ENCODE results near the gene FSTL3.

DNA sequence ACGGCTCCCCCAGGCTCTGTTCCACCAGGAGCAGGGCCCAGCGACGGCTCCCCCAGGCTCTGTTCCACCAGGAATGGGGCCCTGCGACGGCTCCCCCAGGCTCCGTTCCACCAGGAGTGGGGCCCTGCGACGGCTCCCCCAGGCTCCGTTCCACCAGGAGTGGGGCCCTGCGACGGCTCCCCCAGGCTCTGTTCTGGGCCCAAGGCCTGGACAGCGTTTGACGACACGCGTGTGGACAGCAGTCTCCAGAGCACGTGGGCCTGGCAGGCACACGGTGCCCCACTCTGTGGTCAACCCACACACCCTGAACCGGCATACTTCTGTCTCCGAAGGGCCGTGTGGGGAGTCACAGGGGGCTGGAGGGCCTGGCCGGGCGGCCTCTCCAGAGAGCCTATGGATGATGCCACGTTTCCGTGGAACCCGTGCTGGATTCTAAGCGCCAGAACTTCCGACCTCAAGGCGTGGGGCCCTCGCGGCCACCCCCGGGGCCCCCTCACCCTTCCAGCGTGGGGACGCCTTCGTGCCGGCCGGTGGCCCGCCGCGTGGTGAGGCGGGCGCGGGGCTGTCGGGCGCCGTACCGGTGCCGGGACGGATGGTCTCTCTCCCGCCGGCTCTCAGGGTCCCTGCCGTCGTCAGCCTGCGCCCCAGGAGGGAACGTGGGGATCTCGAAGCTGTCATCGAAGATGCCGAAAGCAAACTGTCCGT is 24.9 kb upstream of the FSTL3 start:
- TF ChIP-seq, protein P1, sequence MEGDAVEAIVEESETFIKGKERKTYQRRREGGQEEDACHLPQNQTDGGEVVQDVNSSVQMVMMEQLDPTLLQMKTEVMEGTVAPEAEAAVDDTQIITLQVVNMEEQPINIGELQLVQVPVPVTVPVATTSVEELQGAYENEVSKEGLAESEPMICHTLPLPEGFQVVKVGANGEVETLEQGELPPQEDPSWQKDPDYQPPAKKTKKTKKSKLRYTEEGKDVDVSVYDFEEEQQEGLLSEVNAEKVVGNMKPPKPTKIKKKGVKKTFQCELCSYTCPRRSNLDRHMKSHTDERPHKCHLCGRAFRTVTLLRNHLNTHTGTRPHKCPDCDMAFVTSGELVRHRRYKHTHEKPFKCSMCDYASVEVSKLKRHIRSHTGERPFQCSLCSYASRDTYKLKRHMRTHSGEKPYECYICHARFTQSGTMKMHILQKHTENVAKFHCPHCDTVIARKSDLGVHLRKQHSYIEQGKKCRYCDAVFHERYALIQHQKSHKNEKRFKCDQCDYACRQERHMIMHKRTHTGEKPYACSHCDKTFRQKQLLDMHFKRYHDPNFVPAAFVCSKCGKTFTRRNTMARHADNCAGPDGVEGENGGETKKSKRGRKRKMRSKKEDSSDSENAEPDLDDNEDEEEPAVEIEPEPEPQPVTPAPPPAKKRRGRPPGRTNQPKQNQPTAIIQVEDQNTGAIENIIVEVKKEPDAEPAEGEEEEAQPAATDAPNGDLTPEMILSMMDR (IDR thresholded peaks at IDR 0.05) = no peak
- TF ChIP-seq POLR2A (IDR thresholded peaks at IDR 0.05) = no peak

Data from testis (tissue), 2 donors.